ENCODE data around the gene TMEM178B. TPM values are rescaled to one million over a fixed set of nuclear protein-coding genes. Genes with fewer than 3 reads are reported as not detected.
"Not testable (repeated sequence)": the region's sequence is repeated elsewhere in the genome, so short reads cannot be mapped to it uniquely, and the experiment has no call there.

The TMEM178B gene
- total RNA-seq, 1 experiment from 2014 or later = 0.39 TPM

DNA sequence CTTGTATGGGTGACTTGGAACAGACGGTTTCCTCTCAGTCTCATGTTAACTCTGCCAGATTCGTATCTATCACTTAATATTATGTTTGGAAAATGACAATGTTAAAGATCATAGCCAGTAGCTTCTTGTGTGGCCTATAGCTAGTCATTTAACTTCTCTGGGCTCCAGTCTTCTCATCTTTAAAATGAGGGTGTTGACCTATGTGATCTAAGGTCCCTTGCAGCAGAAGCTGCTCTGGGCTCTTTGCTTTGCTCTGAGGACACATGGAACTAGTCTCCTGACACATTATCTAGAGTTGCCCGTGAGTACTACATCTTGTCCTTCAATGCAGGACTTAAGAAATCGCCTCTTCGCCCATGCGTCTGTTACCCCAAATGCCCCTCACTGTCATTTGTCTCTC, 93.1 kb downstream of the TMEM178B start:
- ATAC-seq = no peak
- intact Hi-C loops (cut with micrococcal nuclease; ENCODE audit: unreplicated experiment) (no loop called here), in situ Hi-C loops (cut with HindIII; ENCODE audit: low pct_unique_long_range_greater_than_20kb, low sequenced_read_pairs) (no loop called here)
- BruUV-seq (replicated peaks) = no TSS peak
- H3K36me3 ChIP-seq (ENCODE audit: control insufficient read depth, insufficient read depth, low read length) = no peaks in the 10 kb centered on the region
- H3K4me3 ChIP-seq (ENCODE audit: low read depth in 2 of 2, low read length in 2 of 2) = no peak overlapping the region
- ChIA-PET CTCF (no interaction called here), POLR2A (no interaction called here)
- TF ChIP-seq, protein P1, sequence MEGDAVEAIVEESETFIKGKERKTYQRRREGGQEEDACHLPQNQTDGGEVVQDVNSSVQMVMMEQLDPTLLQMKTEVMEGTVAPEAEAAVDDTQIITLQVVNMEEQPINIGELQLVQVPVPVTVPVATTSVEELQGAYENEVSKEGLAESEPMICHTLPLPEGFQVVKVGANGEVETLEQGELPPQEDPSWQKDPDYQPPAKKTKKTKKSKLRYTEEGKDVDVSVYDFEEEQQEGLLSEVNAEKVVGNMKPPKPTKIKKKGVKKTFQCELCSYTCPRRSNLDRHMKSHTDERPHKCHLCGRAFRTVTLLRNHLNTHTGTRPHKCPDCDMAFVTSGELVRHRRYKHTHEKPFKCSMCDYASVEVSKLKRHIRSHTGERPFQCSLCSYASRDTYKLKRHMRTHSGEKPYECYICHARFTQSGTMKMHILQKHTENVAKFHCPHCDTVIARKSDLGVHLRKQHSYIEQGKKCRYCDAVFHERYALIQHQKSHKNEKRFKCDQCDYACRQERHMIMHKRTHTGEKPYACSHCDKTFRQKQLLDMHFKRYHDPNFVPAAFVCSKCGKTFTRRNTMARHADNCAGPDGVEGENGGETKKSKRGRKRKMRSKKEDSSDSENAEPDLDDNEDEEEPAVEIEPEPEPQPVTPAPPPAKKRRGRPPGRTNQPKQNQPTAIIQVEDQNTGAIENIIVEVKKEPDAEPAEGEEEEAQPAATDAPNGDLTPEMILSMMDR (IDR thresholded peaks at IDR 0.05) = no peak
- TF ChIP-seq TCF7L2 (IDR thresholded peaks at IDR 0.05; ENCODE audit: low read depth, low read length) (no peak), SIN3A (IDR thresholded peaks at IDR 0.05; ENCODE audit: borderline replicate concordance, insufficient read depth, low read depth, low read length) (no peak), POLR2AphosphoS5 (IDR thresholded peaks at IDR 0.05; ENCODE audit: low read depth, low read length) (no peak), REST (IDR thresholded peaks at IDR 0.05; ENCODE audit: insufficient read depth in 1 of 2, low read depth in 2 of 2, low read length in 1 of 2) (no peak)
- no peaks in the 10 kb centered on the region for H3K4me1 ChIP-seq (ENCODE audit: control insufficient read depth, insufficient read depth, low read length)
- no peak for DNase-seq (ENCODE audit: low read depth, low spot score)
- H3K27me3 ChIP-seq (ENCODE audit: control insufficient read depth, insufficient read depth, low read length) = no peaks in the 10 kb centered on the region
- H3K27ac ChIP-seq (ENCODE audit: low read length) = no peak overlapping the region
- no peaks in the 10 kb centered on the region for H3K9me3 ChIP-seq (ENCODE audit: control insufficient read depth, insufficient read depth, low read depth, low read length)

GRCh38 chr7:141167381-141167964, 93.6 kb downstream of the TMEM178B start:
- POLR2A ChIA-PET = no interaction called here
- ATAC-seq (no peak), DNase-seq (ENCODE audit: low read depth, low spot score) (no peak)
- intact Hi-C loops (cut with micrococcal nuclease; ENCODE audit: unreplicated experiment) (no loop called here), in situ Hi-C loops (cut with HindIII; ENCODE audit: low pct_unique_long_range_greater_than_20kb, low sequenced_read_pairs) (no loop called here)
- no peak overlapping the region for H3K27ac ChIP-seq (ENCODE audit: low read length)
- no peak overlapping the region for H3K4me3 ChIP-seq (ENCODE audit: low read depth in 2 of 2, low read length in 2 of 2)
- no peaks in the 10 kb centered on the region for H3K9me3 ChIP-seq (ENCODE audit: control insufficient read depth, insufficient read depth, low read depth, low read length)
- BruUV-seq (replicated peaks) = no TSS peak
- no peaks in the 10 kb centered on the region for H3K27me3 ChIP-seq (ENCODE audit: control insufficient read depth, insufficient read depth, low read length)
- CTCF ChIA-PET = no interaction called here
- no peaks in the 10 kb centered on the region for H3K36me3 ChIP-seq (ENCODE audit: control insufficient read depth, insufficient read depth, low read length)
- no peak for TF ChIP-seq TCF7L2 (IDR thresholded peaks at IDR 0.05; ENCODE audit: low read depth, low read length)
- TF ChIP-seq, protein P1 (IDR thresholded peaks at IDR 0.05) = no peak
- no peak for TF ChIP-seq SIN3A (IDR thresholded peaks at IDR 0.05; ENCODE audit: borderline replicate concordance, insufficient read depth, low read depth, low read length)
- TF ChIP-seq POLR2AphosphoS5 (IDR thresholded peaks at IDR 0.05; ENCODE audit: low read depth, low read length) = no peak
- no peak for TF ChIP-seq REST (IDR thresholded peaks at IDR 0.05; ENCODE audit: insufficient read depth in 1 of 2, low read depth in 2 of 2, low read length in 1 of 2)
- H3K4me1 ChIP-seq (ENCODE audit: control insufficient read depth, insufficient read depth, low read length) = no peaks in the 10 kb centered on the region

DNA sequence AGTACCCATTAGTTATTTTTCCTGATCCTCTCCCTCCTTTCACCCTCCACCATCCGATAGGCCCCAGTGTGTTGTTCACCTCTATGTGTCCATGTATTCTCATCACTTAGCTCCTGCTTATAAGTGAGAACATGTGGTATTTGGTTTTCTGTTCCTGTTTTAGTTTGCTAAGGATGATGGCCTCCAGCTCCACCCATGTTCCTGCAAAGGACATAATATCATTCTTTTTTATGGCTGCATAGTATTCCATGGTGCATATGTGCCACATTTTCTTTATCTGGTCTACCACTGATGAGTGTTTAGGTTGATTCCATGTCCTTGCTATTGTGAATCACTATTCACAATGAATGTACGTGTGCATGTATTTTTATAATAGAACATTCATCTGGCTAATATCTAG, 95.3 kb downstream of the TMEM178B start:
- H3K4me1 ChIP-seq (ENCODE audit: control insufficient read depth, insufficient read depth, low read length); in situ Hi-C loops (cut with HindIII; ENCODE audit: low pct_unique_long_range_greater_than_20kb, low sequenced_read_pairs); CTCF ChIA-PET; H3K27me3 ChIP-seq (ENCODE audit: control insufficient read depth, insufficient read depth, low read length); H3K4me3 ChIP-seq (ENCODE audit: low read depth in 2 of 2, low read length in 2 of 2); H3K27ac ChIP-seq (ENCODE audit: low read length); DNase-seq (ENCODE audit: low read depth, low spot score); intact Hi-C loops (cut with micrococcal nuclease; ENCODE audit: unreplicated experiment); H3K9me3 ChIP-seq (ENCODE audit: control insufficient read depth, insufficient read depth, low read depth, low read length); POLR2A ChIA-PET; BruUV-seq (replicated peaks); H3K36me3 ChIP-seq (ENCODE audit: control insufficient read depth, insufficient read depth, low read length); ATAC-seq: not testable (repeated sequence)

DNA sequence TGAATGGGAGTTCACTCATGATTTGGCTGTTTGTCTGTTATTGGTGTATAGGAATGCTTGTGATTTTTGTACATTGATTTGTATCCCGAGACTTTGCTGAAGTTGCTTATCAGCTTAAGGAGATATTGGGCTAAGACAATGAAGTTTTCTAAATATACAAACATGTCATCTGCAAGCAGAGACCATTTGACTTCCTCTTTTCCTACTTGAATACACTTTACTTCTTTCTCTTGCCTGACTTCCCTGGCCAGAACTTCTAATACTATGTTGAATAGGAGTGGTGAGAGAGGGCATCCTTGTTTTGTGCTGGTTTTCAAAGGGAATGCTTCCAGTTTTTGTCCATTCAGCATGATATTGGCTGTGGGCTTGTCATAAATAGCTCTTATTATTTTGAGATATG, 101.9 kb downstream of the TMEM178B start:
- in situ Hi-C loops (cut with HindIII; ENCODE audit: low pct_unique_long_range_greater_than_20kb, low sequenced_read_pairs); H3K27me3 ChIP-seq (ENCODE audit: control insufficient read depth, insufficient read depth, low read length); BruUV-seq (replicated peaks); intact Hi-C loops (cut with micrococcal nuclease; ENCODE audit: unreplicated experiment); H3K4me3 ChIP-seq (ENCODE audit: low read depth in 2 of 2, low read length in 2 of 2); CTCF ChIA-PET; POLR2A ChIA-PET; H3K27ac ChIP-seq (ENCODE audit: low read length); H3K4me1 ChIP-seq (ENCODE audit: control insufficient read depth, insufficient read depth, low read length); H3K9me3 ChIP-seq (ENCODE audit: control insufficient read depth, insufficient read depth, low read depth, low read length); H3K36me3 ChIP-seq (ENCODE audit: control insufficient read depth, insufficient read depth, low read length); DNase-seq (ENCODE audit: low read depth, low spot score); ATAC-seq: not testable (repeated sequence)

Measured in Panc1 (cell line).